DOHH2 (cell line): Measurements from ENCODE around the gene SUGCT.

Source experiments
- EZH2phosphoT487 ChIP-seq: fragments of 200-600 bp; sonication (generic); IDR thresholded peaks from 2 replicates; pipeline ENCODE4 v1.6.1; 2017; ENCODE audit warnings: borderline replicate concordance, mild to moderate bottlenecking, antibody characterized with exemption, low read length, moderate library complexity, mixed read lengths
- TF ChIP-seq, protein P1 (sequence below): fragments of 200-600 bp; sonication (generic); IDR thresholded peaks from one replicate; pipeline ENCODE4 v1.5.1; 2014; ENCODE audit warnings: antibody characterized with exemption, mild to moderate bottlenecking, low read depth, low read length; ENCODE audit not compliant: poor library complexity, severe bottlenecking

DNA sequence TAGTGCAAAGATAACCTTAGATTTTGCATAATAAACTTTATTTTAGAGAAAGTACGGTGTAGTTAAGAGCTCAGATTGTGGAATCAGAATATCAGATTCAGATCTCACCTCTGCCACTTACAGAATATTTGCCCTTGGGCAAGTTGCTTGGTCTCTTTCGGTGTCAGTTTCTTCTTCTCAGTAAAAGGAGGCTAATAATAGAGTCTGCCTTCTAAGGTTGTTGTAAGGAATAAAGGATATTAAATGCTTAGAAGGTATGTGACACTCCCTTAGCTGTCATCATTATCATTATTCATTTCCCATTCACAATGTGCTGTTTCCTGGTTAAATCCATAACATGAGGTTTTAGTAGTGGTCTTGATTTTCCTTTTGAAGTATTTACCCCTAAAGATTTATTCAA lies 42.6 kb upstream of the SUGCT start:
- TF ChIP-seq, protein P1, sequence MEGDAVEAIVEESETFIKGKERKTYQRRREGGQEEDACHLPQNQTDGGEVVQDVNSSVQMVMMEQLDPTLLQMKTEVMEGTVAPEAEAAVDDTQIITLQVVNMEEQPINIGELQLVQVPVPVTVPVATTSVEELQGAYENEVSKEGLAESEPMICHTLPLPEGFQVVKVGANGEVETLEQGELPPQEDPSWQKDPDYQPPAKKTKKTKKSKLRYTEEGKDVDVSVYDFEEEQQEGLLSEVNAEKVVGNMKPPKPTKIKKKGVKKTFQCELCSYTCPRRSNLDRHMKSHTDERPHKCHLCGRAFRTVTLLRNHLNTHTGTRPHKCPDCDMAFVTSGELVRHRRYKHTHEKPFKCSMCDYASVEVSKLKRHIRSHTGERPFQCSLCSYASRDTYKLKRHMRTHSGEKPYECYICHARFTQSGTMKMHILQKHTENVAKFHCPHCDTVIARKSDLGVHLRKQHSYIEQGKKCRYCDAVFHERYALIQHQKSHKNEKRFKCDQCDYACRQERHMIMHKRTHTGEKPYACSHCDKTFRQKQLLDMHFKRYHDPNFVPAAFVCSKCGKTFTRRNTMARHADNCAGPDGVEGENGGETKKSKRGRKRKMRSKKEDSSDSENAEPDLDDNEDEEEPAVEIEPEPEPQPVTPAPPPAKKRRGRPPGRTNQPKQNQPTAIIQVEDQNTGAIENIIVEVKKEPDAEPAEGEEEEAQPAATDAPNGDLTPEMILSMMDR = no peak
- TF ChIP-seq EZH2phosphoT487 = no peak
